Sciatic nerve (tissue), 2 donors: ENCODE measurements around the gene SLC23A3. TPM values are rescaled to one million over a fixed set of nuclear protein-coding genes. Genes with fewer than 3 reads are reported as not detected.
A peak's percentile ranks its signal among the peaks of the same experiment; 100 is the strongest.
"Not testable (repeated sequence)": the region's sequence is repeated elsewhere in the genome, so short reads cannot be mapped to it uniquely, and the experiment has no call there.

Source experiments
- ATAC-seq: fragments of 200-7000 bp; cut with Tn5 transposase; one replicate; pipeline ENCODE4 v1.9.1; 2020; ENCODE audit warnings: mild to moderate bottlenecking, moderate library complexity
- DNase-seq: peaks from one replicate; pipeline ENCODE4 v3.0.0-alpha.2; 2020; ENCODE audit warnings: low spot score
- intact Hi-C: fragments of 100-400 bp; cut with DNase I; formaldehyde crosslinking; loops from one replicate; pipeline ENCODE4 v1.14.2; 2022
- total RNA-seq: library from RNA; stranded (reverse); fragmentation: NEBNext Ultra II Directional; extraction: Animal tissue kit (Norgen Biotek cat#: 25700); gene quantifications from one replicate; pipeline ENCODE4 v1.2.1, GENCODE V29; 2021
- donor health status: DM: no; HTN: no; CAD: no.
- donor health status: DM: no; HTN: no; CAD: no.

The SLC23A3 gene
- total RNA-seq, 1 donor from 2014 or later, result 3.3 TPM

DNA sequence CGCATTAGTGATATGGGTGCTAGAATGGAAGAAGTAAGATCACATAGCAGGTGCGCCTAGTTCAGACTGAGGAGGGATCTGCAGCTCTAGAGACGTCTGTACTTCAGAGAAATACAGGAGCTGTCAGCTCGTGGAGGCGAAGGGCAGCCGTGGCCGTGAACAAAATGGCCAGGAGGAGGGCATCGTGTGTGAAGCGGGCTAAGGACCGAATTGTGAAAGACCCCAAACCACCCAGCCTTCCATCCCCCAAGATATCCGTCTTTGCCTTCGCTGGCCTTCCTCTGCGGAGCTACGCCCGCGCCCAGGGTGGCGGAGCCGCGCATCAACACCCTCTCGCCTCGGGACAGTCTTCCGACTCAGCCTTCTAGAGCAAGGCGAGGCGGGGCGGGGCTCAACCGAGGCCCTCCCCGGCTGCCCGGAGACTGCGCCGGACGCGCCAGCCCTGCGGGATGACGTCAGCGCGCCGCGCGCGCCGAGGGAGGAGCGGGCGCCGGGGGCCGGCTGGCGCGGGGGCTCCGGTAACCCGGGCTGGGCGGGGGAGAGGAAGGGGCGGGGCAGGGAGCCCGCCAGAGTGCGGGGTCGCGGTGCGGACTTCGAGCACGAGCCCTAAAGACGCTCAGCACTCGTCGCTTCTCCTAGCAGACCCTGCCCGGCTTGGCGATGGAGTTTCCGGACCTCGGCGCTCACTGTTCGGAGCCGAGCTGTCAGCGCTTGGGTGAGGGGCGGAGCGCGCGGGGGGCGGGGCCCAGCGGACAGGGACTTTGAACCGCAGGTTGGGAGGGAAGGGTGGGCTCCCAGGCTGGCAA, 36.7 kb upstream of the SLC23A3 start, which contains the start of gene ZFAND2B:
Gene ZFAND2B, plus strand, starts transcription at position 455 of the 806 bp plus-strand sequence. Its CDS starts 206 bp downstream, at position 661.
- intact Hi-C loops, result no loop called here
- ATAC-seq, result peak; percentile 96
- DNase-seq, result peak; percentile 97

DNA sequence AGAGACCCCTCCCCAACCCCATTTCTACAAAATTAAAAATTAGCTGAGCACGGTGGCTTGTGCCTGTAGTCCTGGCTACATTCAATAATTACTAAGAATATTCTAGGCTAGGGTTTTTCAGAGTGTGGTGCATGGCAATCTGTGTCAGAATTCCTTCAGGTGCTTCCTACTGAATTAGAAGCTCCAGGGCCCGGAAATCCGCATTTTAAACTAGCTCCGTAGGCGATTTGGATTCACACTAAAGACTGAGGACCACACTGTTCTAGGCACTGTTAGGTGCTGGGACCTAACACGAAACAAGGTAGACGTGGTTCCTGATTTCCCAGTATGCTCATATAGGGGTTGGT, 36.1 kb upstream of the SLC23A3 start:
- no peak for ATAC-seq

DNA sequence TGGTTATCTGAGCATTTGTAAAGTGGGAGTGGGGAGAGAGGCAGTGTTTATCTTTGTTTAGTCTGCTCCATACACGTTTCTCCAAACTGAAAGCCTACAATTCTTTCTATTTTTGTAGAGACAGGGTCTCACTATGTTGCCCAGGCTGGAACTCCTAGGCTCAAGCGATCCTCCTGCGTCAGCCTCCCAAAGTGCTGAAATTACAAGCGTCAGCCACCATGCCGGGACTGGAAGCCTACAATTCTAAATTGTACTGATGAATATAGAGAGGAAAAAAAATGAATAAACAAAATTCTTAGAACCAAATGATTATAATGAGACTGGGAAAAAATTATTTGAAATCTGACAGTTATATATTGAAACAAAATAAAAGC, 35.3 kb upstream of the SLC23A3 start:
- no peak for ATAC-seq
- no peak for DNase-seq
- intact Hi-C loops, result no loop called here

More for the DNA sequence above, 36.1 kb upstream of the SLC23A3 start:
- no peak for DNase-seq
- intact Hi-C loops, result no loop called here

DNA sequence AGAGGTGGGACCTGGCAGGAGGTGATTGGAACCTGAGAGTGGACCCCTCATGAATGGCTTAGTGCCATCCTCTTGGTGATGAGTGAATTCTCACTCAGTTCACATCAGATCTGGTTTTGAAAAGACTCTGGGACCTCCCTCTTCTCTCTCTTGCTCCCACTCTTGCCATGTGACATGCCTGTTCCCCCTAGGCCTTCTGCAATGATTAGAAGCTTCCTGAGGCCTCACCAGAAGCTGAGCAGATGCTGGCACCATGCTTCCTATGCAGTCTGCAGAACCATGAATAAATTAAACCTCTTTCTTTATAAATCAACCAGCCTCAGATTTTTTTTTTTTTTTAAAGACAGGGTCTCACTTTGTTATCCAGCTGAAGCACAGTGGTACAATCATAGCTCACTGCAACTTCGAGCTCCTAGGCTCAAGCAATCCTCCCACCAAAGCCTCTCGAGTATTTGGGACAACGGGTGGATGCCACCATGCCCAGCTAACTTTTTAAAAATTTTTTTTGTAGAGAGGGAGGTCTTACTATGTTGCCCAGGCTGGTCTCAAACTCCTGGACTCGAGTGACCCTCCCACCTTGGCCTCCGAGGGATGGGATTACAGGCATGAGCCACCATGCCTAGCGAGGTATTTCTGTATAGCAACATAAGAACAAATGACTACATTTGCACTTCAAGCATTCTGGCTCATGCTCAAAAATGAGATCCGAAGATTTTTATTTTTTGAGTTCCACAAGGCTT, 34.8 kb upstream of the SLC23A3 start:
- ATAC-seq, result no peak
- intact Hi-C loops, result no loop called here
- no peak for DNase-seq

DNA sequence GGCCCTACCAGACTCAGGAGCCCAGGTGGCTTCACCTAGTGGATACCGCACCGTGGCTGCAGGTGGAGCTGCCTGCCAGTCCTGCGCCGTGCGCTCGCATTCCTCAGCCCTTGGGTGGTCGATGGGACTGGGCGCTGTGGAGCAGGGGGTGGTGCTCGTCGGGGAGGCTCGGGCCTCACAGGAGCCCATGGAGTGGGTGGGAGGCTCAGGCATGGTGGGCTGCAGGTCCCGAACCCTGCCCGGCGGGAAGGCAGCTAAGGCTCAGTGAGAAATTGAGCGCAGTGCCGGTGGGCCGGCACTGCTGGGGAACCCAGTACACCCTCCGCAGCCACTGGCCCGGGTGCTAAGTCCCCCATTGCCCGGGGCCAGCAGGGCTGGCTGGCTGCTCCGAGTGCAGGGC, 31.5 kb upstream of the SLC23A3 start:
- DNase-seq, intact Hi-C loops, ATAC-seq: not testable (repeated sequence)

DNA sequence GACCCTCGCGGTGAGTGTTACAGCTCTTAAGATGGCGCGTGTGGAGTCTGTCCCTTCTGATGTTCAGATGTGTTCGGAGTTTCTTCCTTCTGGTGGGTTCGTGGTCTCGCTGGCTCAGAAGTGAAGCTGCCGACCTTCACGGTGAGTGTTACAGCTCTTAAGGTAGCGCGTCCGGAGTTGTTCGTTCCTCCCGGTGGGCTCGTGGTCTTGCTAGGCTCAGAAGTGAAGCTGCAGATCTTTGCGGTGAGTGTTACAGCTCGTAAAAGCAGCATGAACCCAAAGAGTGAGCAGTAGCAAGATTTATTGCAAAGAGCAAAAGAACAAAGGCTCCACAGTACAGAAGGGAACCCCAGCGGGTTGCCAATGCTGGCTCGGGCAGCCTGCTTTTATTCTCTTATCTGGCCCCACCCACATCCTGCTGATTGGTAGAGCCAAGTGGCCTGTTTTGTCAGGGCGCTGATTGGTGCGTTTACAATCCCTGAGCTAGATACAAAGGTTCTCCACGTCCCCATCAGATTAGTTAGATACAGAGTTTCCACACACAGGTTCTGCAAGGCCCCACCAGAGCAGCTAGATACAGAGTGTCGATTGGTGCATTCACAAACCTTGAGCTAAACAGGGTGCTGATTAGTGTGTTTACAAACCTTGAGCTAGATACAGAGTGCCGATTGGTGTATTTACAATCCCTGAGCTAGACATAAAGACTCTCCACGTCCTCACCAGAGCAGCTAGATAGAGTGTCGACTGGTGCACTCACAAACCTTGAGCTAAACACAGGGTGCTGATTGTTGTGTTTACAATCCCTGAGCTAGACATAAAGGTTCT, 30.9 kb upstream of the SLC23A3 start:
- ATAC-seq, DNase-seq, intact Hi-C loops: not testable (repeated sequence)

DNA sequence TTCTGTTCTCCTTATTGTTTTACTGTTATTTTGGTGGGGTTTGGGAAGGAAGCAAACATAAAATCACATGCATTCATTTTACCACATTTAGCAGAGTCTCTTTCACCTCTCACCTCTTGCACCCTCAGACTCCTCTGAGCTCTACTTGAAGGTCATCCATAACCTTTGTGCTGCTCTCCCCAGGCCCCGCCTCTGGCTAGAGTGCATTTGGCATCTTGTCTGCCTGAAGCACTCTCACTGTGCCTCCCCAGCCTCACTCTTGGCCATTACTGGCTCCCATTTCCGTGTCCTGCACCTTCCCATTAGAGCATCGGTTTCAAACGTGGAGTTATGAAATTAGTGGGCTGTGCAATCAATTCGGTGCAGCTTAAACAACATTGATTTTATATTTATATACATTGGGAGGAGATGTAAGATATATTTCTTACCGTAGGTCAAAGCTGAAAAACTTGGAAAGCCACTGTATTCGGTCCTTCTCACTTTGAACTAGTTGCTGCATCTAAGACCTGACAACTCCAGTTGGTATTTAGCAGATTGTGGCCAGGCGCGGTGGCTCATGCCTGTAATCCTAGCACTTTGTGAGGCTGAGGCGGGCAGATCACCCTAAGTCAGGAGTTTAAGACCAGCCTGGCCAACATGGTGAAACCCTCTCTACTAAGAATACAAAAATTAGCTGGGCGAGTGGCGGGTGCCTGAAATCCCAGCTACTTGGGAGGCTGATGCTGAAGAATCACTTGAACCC, 29.8 kb upstream of the SLC23A3 start:
- DNase-seq, result no peak
- ATAC-seq, result no peak
- intact Hi-C loops, result no loop called here

DNA sequence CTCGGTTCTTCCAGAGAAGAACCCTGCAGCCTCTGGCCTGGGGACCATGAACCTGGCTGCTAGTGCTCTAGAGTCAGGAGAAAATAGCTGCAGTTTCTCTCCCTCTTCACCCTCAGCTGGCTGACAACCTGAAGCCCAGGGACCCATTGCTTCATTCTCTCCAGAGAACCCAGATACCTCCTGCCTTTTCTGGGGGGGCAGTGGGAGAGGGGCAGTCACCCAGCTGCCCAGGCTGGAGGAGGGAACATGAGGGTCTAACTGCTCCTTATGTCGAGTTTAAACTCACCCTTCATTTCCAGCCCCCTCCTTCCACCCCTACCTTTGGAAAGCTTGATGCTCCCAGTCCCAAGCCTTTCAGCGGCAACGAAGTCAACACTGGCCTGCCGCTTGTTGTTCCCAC, 29.1 kb upstream of the SLC23A3 start:
- DNase-seq (no peak), ATAC-seq (no peak)
- intact Hi-C loops, result no loop called here

DNA sequence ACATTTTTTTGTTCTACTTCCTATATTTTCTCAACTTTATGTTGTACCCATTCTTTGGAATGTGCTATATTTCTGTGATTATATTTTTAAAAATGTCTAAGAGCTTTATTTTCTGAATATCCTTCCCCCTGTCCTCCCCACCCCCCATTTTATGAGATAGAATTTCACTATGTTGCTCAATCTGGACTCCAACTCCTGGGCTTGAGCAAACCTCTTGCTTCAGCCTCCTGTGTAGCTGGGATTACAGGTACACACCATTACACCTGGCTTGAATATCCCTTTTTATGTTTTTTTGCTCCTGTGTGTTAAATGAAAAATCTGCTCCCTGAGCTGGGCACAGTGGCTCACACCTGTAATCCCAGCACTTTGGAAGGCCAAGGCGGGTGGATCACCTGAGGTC, 27.6 kb upstream of the SLC23A3 start:
- intact Hi-C loops, result no loop called here
- no peak for ATAC-seq
- no peak for DNase-seq

DNA sequence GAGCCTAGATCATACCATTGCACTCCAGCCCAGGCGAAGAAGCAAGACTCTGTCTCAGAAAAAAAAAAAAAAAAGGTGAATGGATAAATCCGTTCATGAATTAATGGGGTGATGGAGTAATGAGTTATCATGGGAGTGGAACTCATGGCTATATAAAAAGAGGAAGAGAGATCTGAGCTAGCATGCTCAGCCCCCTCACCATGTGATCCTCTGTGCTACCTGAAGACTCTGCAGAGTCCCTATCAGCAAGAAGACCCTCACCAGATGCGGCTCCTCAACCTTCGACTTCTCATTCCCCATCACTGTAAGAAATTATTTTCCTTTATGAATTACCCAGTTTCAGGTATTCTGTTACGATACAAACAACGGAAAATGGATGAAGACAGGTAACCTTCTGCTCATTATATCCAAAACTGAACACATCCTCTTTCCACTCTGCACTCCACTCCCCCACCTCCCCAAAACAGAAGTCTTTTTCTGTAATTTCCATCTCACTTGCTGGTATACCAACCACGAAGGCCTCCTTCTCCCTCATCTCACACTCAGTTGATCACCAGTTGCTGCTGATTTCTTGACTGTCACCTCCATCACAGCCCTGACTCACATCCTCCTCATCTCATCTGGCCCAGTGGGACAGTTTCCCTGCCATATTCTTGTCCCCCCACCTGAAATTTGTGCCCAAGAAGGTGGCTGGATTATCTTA, 17.1 kb upstream of the SLC23A3 start:
- DNase-seq (no peak), ATAC-seq (no peak)
- intact Hi-C loops, result no loop called here

DNA sequence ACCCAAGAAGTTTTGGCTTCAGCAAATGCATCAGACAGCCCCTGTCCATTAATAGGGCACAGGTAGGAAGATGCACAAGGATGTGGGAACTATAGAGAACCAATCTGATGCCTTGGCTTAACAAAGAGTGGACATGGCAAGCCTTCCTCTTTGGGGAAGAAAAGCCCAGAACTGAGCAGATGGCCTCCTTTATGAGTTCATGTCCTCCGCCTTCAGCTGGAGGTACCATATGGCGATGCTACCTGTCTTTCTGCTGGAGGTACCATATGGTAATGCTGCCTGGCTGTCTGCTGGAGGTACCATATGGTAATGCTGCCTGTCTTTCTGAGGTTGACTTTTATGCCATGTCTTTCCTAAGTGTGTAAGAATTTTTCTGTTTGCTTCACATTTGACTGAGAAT, 14.3 kb upstream of the SLC23A3 start:
- DNase-seq (no peak), ATAC-seq (no peak)
- intact Hi-C loops, result no loop called here

DNA sequence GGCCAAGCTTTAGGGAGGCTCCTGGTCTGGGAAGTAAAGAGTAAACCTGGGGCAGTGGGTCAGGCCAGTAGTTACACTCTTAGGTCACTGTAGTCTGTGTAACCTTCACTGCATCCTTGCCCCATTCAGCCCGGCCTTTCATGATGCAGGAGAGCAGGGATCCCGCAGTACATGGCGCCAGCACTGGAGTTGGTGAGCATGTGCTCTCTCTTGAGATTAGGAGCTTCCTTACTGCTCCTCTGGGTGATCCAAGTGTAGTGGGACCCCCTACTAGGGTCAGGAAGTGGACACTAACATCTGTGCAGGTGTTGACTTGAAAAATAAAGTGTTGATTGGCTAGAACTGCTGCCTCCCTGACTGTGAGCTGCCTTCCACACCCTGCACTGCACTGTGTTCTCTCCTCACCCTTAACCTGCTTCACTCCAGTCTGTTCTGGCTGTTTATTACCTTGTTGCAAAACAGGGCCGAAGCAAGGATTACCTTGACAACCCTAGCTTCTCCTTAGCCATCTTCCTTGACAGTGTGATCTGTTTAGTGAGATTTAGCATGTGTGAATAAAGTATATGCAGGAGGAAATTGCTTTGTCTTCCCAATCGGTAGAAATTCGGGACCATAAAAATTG, 13.4 kb upstream of the SLC23A3 start:
- intact Hi-C loops, result no loop called here
- DNase-seq (no peak), ATAC-seq (no peak)

DNA sequence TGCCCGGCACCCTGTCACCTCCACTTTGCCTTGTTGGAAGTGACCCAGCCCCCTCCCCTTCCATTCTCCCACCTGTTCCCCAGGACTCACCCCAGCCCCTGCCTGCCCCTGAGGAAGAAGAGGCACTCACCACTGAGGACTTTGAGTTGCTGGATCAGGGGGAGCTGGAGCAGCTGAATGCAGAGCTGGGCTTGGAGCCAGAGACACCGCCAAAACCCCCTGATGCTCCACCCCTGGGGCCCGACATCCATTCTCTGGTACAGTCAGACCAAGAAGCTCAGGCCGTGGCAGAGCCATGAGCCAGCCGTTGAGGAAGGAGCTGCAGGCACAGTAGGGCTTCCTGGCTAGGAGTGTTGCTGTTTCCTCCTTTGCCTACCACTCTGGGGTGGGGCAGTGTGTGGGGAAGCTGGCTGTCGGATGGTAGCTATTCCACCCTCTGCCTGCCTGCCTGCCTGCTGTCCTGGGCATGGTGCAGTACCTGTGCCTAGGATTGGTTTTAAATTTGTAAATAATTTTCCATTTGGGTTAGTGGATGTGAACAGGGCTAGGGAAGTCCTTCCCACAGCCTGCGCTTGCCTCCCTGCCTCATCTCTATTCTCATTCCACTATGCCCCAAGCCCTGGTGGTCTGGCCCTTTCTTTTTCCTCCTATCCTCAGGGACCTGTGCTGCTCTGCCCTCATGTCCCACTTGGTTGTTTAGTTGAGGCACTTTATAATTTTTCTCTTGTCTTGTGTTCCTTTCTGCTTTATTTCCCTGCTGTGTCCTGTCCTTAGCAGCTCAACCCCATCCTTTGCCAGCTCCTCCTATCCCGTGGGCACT, 12.7 kb upstream of the SLC23A3 start:
- DNase-seq (no peak), ATAC-seq (no peak)
- intact Hi-C loops, result no loop called here

DNA sequence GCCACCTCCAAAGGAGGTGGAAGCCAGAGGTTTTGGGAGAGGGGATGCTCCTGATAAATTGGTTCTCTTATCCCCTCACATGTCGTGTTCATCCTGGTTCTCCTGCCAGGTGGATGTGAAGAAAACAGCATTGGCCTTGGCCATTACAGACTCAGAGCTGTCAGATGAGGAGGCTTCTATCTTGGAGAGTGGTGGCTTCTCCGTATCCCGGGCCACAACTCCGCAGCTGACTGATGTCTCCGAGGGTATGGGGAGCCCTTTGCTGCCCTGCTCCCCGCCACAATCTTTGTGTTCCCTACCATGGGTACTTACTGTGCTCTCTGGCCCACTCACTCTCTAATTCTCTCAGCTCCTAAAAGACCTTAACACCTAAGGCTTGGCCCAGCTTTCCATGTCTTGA, 11.7 kb upstream of the SLC23A3 start:
- ATAC-seq (no peak), DNase-seq (no peak)
- intact Hi-C loops, result no loop called here

DNA sequence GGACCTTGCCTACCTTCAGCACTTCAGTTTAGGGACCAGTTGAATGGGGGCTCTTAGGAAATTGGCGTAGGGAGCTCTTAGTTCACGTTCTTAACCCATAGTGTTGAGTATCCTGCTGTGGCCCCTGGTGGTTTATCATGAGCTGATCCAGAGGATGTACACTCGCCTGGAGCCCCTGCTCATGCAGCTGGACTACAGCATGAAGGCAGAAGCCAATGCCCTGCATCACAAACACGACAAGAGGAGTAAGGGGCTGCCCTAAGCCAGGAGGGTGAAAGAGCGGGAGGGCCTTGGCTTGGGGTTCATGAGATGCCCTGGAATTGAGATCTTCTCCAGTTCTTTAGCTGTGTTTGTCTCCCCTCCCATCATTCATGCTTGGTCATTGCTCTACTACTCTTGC, 11.1 kb upstream of the SLC23A3 start:
- no peak for DNase-seq
- intact Hi-C loops, result no loop called here
- no peak for ATAC-seq

DNA sequence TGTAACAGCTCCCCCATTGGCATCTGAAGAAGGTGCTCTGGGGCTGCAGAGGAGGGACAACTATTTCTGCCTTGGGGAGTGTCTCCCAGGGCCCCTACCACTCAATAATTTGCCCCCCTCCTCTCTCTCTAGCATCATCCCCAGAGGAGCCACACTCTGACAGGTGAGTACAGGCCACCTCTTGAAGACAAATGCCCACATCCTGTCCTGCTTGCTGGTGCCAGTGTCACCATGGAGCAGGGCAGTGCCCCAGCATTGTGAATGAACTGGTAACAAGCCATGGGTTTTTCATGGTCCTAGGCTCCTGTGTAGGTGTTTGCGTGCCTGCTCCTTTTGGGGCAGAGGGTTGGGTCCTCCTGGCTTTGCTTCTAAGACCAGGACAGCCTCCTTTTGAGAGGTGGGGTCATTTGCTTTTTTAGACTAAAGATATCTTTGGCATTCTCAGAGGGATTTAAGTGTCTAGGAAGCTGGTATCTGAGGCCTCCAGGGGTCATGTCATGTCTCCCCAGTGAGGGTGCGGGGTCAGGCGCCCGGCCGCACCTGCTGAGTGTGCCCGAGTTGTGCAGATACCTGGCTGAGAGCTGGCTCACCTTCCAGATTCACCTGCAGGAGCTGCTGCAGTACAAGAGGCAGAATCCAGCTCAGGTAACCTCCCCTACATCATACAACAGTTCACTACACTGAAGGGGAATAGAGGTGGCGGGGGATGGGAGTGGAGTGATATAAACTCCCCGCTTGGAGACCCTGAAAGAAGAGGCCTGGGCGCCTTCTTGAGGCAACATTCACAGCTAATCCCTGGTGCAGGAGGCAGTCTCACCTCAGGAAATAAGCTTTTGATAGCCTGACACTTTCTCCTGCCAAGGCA, 10.0 kb upstream of the SLC23A3 start:
- intact Hi-C loops, result loop anchor here (5.0 kb wide), 1 partner anchor 37 kb away; the partner anchor contains the start of gene ABCB6
- no peak for ATAC-seq

More for the DNA sequence above, 10.0 kb upstream of the SLC23A3 start:
- DNase-seq, result no peak
